ENCODE data around the gene NME3.

Gene NME3

DNA sequence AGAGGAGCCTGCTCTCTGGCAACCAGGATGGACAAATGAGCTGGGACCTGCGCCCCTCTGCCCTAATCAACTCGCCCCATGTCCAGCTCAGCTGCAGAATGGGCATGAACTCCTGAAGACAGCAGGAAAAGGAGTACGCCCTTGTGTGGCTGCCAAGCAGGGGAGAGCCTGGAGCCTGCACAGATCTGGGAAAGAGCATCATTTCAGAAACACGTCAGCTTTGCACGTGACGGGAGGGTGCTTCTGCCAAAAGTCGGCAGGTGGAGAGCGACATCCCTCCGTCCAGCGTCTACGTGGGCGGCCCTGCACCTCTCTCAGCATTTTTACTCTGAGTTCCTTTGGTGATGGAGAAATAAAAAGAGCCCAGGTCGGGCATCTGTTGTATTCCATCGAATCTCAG lies 18.5 kb downstream of the NME3 start:
- TF ChIP-seq, protein P1, sequence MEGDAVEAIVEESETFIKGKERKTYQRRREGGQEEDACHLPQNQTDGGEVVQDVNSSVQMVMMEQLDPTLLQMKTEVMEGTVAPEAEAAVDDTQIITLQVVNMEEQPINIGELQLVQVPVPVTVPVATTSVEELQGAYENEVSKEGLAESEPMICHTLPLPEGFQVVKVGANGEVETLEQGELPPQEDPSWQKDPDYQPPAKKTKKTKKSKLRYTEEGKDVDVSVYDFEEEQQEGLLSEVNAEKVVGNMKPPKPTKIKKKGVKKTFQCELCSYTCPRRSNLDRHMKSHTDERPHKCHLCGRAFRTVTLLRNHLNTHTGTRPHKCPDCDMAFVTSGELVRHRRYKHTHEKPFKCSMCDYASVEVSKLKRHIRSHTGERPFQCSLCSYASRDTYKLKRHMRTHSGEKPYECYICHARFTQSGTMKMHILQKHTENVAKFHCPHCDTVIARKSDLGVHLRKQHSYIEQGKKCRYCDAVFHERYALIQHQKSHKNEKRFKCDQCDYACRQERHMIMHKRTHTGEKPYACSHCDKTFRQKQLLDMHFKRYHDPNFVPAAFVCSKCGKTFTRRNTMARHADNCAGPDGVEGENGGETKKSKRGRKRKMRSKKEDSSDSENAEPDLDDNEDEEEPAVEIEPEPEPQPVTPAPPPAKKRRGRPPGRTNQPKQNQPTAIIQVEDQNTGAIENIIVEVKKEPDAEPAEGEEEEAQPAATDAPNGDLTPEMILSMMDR (IDR thresholded peaks at IDR 0.05; ENCODE audit: low read depth, low read length) = no peak
- DNase-seq (ENCODE audit: extremely low read depth, low read depth) = no peak

DNA sequence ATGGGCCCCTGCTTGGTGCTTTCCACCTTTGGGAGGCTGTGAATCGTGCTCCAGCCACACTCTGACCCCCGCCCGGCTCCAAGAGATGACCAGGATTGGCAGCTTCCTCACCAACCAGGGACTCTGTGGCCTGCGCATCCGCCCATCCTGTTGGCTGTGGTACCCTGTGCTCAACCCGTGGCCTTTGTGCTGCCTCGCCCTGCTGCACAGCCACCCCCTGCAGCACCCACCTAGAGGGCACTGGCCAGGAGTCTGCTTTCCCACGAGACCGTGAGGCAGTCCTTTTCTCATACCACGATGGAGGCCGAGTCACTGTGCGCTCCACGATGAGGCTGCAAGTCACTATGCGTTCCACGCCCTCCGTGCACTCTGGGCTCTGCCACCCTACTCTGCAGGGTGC lies 19.4 kb downstream of the NME3 start:
- TF ChIP-seq, protein P1 (IDR thresholded peaks at IDR 0.05; ENCODE audit: low read depth, low read length) = no peak
- no peak for DNase-seq (ENCODE audit: extremely low read depth, low read depth)

DNA sequence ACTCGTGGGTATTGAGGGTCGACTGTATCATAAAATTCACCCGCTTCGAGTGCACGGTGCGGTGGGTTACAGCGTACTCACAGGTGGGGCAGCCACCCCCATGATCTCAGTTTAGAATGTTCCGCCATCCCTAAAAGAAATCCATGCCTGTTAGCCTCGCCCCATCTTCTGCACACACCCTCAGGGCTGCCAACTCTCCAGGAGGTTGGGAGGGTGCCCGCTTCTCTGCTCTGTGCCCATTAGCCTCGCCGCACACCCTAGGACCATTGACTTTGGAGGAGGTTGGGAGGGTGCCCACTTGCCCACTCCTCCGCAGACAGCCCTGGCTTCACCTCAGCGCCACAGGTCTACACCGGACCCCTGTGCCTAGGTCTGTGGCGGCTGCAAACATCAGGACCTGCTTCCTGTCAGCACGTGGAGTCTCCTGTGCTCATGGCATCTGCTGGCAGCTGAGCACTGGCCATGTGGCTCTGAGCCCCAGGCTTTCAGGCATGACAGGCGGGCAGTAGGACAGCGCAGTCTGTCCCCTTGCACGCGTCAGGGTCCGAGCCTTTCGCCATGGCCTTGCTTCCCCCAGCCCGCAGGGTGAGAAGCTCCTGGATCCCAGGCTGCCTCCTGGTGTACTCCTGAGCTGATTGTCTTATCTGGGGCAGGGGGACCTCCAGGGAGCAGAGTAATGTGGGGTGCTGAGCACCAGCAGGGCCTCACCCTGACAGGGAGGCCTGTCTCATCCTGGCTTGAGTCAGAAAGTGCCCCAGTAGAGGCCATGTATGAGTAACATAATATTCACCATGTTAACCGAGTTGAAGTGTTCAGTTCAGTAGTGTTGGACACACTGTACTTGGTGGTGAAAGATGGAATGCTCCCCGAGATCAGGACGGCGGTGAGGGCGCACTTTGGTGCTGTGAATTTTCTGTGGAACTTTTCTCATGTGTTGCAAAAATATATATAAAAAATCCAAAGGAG lies 21.9 kb downstream of the NME3 start:
- DNase-seq (ENCODE audit: extremely low read depth, low read depth) = no peak
- TF ChIP-seq, protein P1 (IDR thresholded peaks at IDR 0.05; ENCODE audit: low read depth, low read length) = no peak

DNA sequence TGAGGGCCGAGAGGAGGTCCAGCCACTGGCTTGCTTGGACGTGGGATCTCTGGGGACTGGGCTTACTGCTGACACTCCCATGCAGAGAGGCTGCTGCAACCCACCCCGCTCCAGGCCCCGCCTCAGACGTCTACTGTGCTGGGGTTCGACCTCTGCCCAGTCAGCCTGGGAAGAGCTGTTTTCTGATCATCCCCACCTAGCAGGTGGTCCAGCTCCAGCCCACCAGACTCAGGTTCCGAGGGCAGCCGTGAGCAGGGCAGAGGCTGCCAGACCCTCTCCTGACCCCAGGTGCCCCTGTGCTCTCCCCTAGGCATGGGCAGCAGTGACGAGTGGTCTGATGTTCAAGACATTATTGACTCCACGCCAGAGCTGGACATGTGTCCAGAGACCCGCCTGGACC lies 23.4 kb downstream of the NME3 start:
- TF ChIP-seq, protein P1 (IDR thresholded peaks at IDR 0.05; ENCODE audit: low read depth, low read length) = no peak
- no peak for DNase-seq (ENCODE audit: extremely low read depth, low read depth)

DNA sequence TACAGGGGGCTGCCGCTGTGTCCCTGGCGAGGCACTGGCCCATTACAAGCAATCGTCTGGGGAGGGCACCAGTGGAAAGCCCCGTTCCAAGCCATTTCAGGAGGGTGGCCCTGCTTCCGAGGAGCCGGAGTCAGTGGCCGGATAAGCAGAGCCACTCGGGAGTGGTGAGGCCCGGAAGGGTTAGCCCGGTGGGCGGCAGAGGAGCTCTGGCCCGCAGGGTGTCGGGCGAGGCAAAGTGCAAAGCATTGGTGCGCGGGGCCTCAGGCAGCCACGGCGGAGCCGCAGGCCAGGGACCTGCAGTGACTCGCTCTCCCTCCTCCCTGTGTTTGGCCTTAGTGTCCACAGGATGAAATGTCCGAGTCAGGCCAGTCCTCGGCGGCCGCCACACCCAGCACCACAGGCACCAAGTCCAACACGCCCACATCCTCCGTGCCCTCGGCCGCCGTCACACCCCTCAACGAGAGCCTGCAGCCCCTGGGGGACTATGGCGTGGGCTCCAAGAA lies 24.6 kb downstream of the NME3 start:
- TF ChIP-seq, protein P1 (IDR thresholded peaks at IDR 0.05; ENCODE audit: low read depth, low read length) = no peak
- no peak for DNase-seq (ENCODE audit: extremely low read depth, low read depth)

DNA sequence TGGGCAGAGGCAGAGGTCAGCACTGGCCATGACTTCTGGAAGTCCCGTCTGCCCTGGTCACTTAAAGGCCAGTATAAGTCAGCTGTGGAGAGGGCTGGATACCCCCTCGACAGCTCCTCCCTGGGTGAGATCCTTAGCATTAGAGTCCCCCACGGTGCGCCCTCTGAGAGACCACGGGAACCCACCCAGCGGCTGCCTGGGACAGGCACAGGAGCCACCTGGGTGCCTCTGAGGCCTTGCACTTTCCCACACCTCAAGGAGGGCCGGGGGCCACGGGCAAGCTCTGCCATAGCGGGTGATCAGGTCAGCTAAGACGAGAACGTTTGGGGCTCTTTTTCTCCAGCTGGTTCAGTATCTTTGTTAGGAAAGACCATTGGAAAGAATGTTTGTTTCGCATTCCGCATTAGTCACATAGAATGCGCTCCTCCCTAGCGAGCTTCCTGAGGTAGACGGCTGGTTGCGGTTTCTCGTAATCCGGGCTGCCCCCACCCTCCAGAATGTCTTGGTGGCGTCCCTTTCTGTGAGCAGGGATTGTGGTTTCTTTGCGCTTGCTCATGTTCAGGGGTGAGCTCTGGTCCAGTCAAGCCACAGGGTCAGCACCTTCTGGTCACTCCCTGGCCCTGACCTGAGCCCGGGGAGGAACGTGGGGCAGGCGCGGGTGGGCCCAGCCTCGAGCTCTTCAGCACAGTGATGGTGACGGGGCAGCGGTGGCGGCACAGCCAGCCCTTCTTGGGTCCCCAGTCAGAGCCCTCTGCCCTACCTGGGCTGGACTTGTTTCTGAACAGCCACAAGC lies 25.2 kb downstream of the NME3 start:
- no peak for DNase-seq (ENCODE audit: extremely low read depth, low read depth)
- TF ChIP-seq, protein P1 (IDR thresholded peaks at IDR 0.05; ENCODE audit: low read depth, low read length) = no peak

All from AG09319 (cell line).